ENCODE data around the gene ERVMER34-1.

- no peak for TF ChIP-seq ZNF274 (IDR thresholded peaks at IDR 0.05; ENCODE audit: low read depth, low read length)
- TF ChIP-seq YY1 (IDR thresholded peaks at IDR 0.05; ENCODE audit: insufficient read depth, insufficient read length) = no peak
- no peak for TF ChIP-seq SUZ12 (IDR thresholded peaks at IDR 0.05; ENCODE audit: extremely low read depth, insufficient read depth, insufficient read length)
Observed at GRCh38 chr4:52755426-52755825, 4.2 kb upstream of the ERVMER34-1 start.

Data from NT2/D1 (cell line).